NCI-H1694 (cell line): Measurements from ENCODE around the gene METTL17.
"Not testable (repeated sequence)": the region's sequence is repeated elsewhere in the genome, so short reads cannot be mapped to it uniquely, and the experiment has no call there.

Experiments
- DNase-seq: peaks from one replicate; lab custom pipeline; 2025; lab: John Stamatoyannopoulos, UW

Gene METTL17

GRCh38 chr14:21024585-21025370 is 35.0 kb downstream of the METTL17 start, which contains the start of gene NDRG2:
NDRG2 (minus strand) TSS chr14:21025061; CDS start chr14:21023315, 1,746 bp downstream.
- DNase-seq, result peak; percentile 32

- no peak for DNase-seq
Observed at GRCh38 chr14:21025371-21026273, 35.8 kb downstream of the METTL17 start.

- no peak for DNase-seq
Observed at GRCh38 chr14:21026274-21026987, 36.7 kb downstream of the METTL17 start.

GRCh38 chr14:21026988-21027315 is 37.2 kb downstream of the METTL17 start:
- no peak for DNase-seq

GRCh38 chr14:21029917-21030316 is 40.1 kb downstream of the METTL17 start, which contains the start of gene TPPP2:
TPPP2 (plus strand) TSS chr14:21030217; CDS start chr14:21030582, 365 bp downstream.
- no peak for DNase-seq

- no peak for DNase-seq
Observed at GRCh38 chr14:21030531-21030930, 40.8 kb downstream of the METTL17 start.

- no peak for DNase-seq
Observed at GRCh38 chr14:21032326-21033132, 42.7 kb downstream of the METTL17 start.

- DNase-seq, result no peak
Observed at GRCh38 chr14:21033133-21033698, 43.4 kb downstream of the METTL17 start.

GRCh38 chr14:21034707-21035106 is 44.9 kb downstream of the METTL17 start, which contains the start of gene RNASE13:
RNASE13 (minus strand) TSS chr14:21034807; CDS start chr14:21034288, 519 bp downstream.
- DNase-seq, result no peak

GRCh38 chr14:21036751-21037150 is 47.0 kb downstream of the METTL17 start:
- no peak for DNase-seq

- DNase-seq, result no peak
Observed at GRCh38 chr14:21037156-21037555, 47.4 kb downstream of the METTL17 start.

GRCh38 chr14:21038441-21039422 is 49.0 kb downstream of the METTL17 start:
- peak; percentile 75 for DNase-seq

- DNase-seq, result peak; percentile 73
Observed at GRCh38 chr14:21039585-21040369, 50.0 kb downstream of the METTL17 start.

- DNase-seq, result no peak
Observed at GRCh38 chr14:21040370-21040925, 50.7 kb downstream of the METTL17 start.

GRCh38 chr14:21040941-21041340 is 51.2 kb downstream of the METTL17 start:
- DNase-seq, result not testable (repeated sequence)

- DNase-seq, result no peak
Observed at GRCh38 chr14:21041676-21042433, 52.1 kb downstream of the METTL17 start, which contains the start of gene RNASE7. RNASE7 (plus strand) TSS chr14:21042362; CDS start chr14:21042993, 631 bp downstream.

- no peak for DNase-seq
Observed at GRCh38 chr14:21042918-21043317, 53.1 kb downstream of the METTL17 start.
